ENCODE measurements around the gene TMPRSS11D. TPM values are rescaled to one million over a fixed set of nuclear protein-coding genes. Genes with fewer than 3 reads are reported as not detected.

Gene TMPRSS11D
- total RNA-seq, 4 donors from 2014 or later, result not detected

- H3K27me3 ChIP-seq, result no peaks in the 10 kb centered on the region
- no peaks in the 10 kb centered on the region for H3K36me3 ChIP-seq
- no peak overlapping the region for H3K27ac ChIP-seq
- no peaks in the 10 kb centered on the region for H3K9me3 ChIP-seq
- ATAC-seq, result no peak
- no peak overlapping the region for H3K4me3 ChIP-seq
- H3K4me1 ChIP-seq, result no peaks in the 10 kb centered on the region
- intact Hi-C loops (cut with DNase I; ENCODE audit: low total_unique reads) (no loop called here), in situ Hi-C loops (cut with MboI; ENCODE audit: low sequenced_read_pairs in 4 of 4) (no loop called here)
- DNase-seq, result no peak
- no peak for TF ChIP-seq CTCF (IDR thresholded peaks at IDR 0.05 in 4 of 5, conservative IDR thresholded peaks at IDR 0.05 in 1 of 5)
- no peak for TF ChIP-seq POLR2A (IDR thresholded peaks at IDR 0.05)
These were observed 14.1 kb downstream of the TMPRSS11D start for GRCh38 chr4:67869580-67870190.

- H3K4me1 ChIP-seq, result no peaks in the 10 kb centered on the region
- no peak for DNase-seq
- TF ChIP-seq CTCF (IDR thresholded peaks at IDR 0.05 in 4 of 5, conservative IDR thresholded peaks at IDR 0.05 in 1 of 5) (no peak), POLR2A (IDR thresholded peaks at IDR 0.05) (no peak)
- no peak for ATAC-seq
- in situ Hi-C loops (cut with MboI; ENCODE audit: low sequenced_read_pairs in 4 of 4) (no loop called here), intact Hi-C loops (cut with DNase I; ENCODE audit: low total_unique reads) (no loop called here)
- H3K27ac ChIP-seq, result no peak overlapping the region
- H3K27me3 ChIP-seq, result no peaks in the 10 kb centered on the region
- H3K4me3 ChIP-seq, result no peak overlapping the region
- no peaks in the 10 kb centered on the region for H3K36me3 ChIP-seq
- H3K9me3 ChIP-seq, result no peaks in the 10 kb centered on the region
These were observed 22.3 kb downstream of the TMPRSS11D start for GRCh38 chr4:67861513-67861912.

DNA sequence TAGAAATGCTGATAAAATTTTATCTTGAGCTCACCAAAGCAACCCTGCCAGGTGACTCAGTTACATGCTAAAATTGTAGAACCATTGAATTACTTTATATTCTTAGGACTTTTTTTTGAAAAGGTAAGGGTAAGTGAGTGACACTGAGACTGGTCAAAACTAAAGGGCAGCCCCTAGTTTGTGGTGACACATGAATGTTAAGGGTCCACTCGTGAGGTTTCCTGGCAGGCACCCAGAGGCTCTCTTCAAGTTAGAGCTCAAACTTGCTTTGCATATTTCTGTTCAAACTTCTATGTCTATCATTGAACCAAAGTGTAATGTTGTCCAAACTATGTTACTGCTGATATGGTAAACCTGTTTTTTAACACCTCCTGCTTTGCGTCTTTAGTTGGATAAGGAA is 30.5 kb downstream of the TMPRSS11D start:
- in situ Hi-C loops (cut with MboI; ENCODE audit: low sequenced_read_pairs in 4 of 4), result no loop called here
- no peak for DNase-seq

GRCh38 chr4:67820903-67821302 is 62.9 kb downstream of the TMPRSS11D start:
- H3K27me3 ChIP-seq, result no peaks in the 10 kb centered on the region
- no peak overlapping the region for H3K27ac ChIP-seq
- intact Hi-C loops (cut with DNase I; ENCODE audit: low total_unique reads) (no loop called here), in situ Hi-C loops (cut with MboI; ENCODE audit: low sequenced_read_pairs in 4 of 4) (no loop called here)
- H3K4me3 ChIP-seq, result no peak overlapping the region
- H3K36me3 ChIP-seq, result no peaks in the 10 kb centered on the region
- DNase-seq (no peak), ATAC-seq (no peak)
- H3K9me3 ChIP-seq, result no peaks in the 10 kb centered on the region
- TF ChIP-seq CTCF (IDR thresholded peaks at IDR 0.05 in 4 of 5, conservative IDR thresholded peaks at IDR 0.05 in 1 of 5) (no peak), POLR2A (IDR thresholded peaks at IDR 0.05) (no peak)
- no peaks in the 10 kb centered on the region for H3K4me1 ChIP-seq

More for the DNA sequence above, 30.5 kb downstream of the TMPRSS11D start:
- Histone ChIP-seq H3K9me3 (no peaks in the 10 kb centered on the region), H3K27me3 (no peaks in the 10 kb centered on the region), H3K4me3 (no peak overlapping the region), H3K27ac (no peak overlapping the region), H3K4me1 (no peaks in the 10 kb centered on the region), H3K36me3 (no peaks in the 10 kb centered on the region)
- intact Hi-C loops (cut with DNase I; ENCODE audit: low total_unique reads), result no loop called here
- TF ChIP-seq POLR2A (IDR thresholded peaks at IDR 0.05) (no peak), CTCF (IDR thresholded peaks at IDR 0.05 in 4 of 5, conservative IDR thresholded peaks at IDR 0.05 in 1 of 5) (no peak)
- ATAC-seq, result no peak

- intact Hi-C loops (cut with DNase I; ENCODE audit: low total_unique reads), result no loop called here
- TF ChIP-seq POLR2A (IDR thresholded peaks at IDR 0.05) (no peak), CTCF (IDR thresholded peaks at IDR 0.05 in 4 of 5, conservative IDR thresholded peaks at IDR 0.05 in 1 of 5) (no peak)
These were observed 73.8 kb downstream of the TMPRSS11D start for GRCh38 chr4:67810011-67810410.

More at GRCh38 chr4:67810011-67810410, 73.8 kb downstream of the TMPRSS11D start:
- no peak overlapping the region for H3K4me3 ChIP-seq
- no peaks in the 10 kb centered on the region for H3K4me1 ChIP-seq
- H3K27ac ChIP-seq, result no peak overlapping the region
- no peaks in the 10 kb centered on the region for H3K36me3 ChIP-seq
- DNase-seq (no peak), ATAC-seq (no peak)
- no peaks in the 10 kb centered on the region for H3K9me3 ChIP-seq
- in situ Hi-C loops (cut with MboI; ENCODE audit: low sequenced_read_pairs in 4 of 4), result no loop called here
- H3K27me3 ChIP-seq, result no peaks in the 10 kb centered on the region

Measured in gastrocnemius medialis (tissue), 4 donors.